Suprapubic skin (tissue), 3 donors: Measurements from ENCODE around the gene SLC2A10.

Source experiments
- CTCF ChIP-seq, 2 donors: fragments of 200-600 bp in 1 of 2; fragments of 450-650 bp in 1 of 2; sonication (generic) in 1 of 2; IDR thresholded peaks; one replicate each; pipeline ENCODE4 v1.5.1; 2016 to 2019; ENCODE audit warnings: antibody characterized with exemption in 2 of 2, mild to moderate bottlenecking in 1 of 2, moderate library complexity in 1 of 2
- EP300 ChIP-seq: sonication (generic); formaldehyde crosslinking; IDR thresholded peaks from one replicate; pipeline ENCODE4 v1.6.1; 2017; ENCODE audit warnings: antibody characterized with exemption
- POLR2A ChIP-seq, 2 donors: fragments of 450-650 bp; IDR thresholded peaks; one replicate each; pipeline ENCODE4 v1.6.1; 2017; ENCODE audit warnings: antibody characterized with exemption in 2 of 2, mild to moderate bottlenecking in 2 of 2, moderate library complexity in 2 of 2

- TF ChIP-seq CTCF (IDR thresholded peaks at IDR 0.05) (no peak), POLR2A (IDR thresholded peaks at IDR 0.05) (no peak), EP300 (no peak)
Measured at GRCh38 chr20:46735436-46735835, 26.0 kb downstream of the SLC2A10 start.
